Immature natural killer cell (primary cell): ENCODE measurements around the gene ADAD2. TPM values are rescaled to one million over a fixed set of nuclear protein-coding genes. Genes with fewer than 3 reads are reported as not detected.

Source experiments
- DNase-seq, 3 donors: peaks; one replicate each; pipeline ENCODE4 v3.0.0; 2022; ENCODE audit warnings: mixed read lengths in 1 of 3
- H3K27ac Mint-ChIP-seq, 6 donors: one replicate each; pipeline ENCODE4 v1.8.0; 2020; ENCODE audit warnings: mixed read lengths in 6 of 6, mild to moderate bottlenecking in 5 of 6, inconsistent platforms in 4 of 6, moderate library complexity in 3 of 6
- H3K27me3 Mint-ChIP-seq, 3 donors: one replicate each; pipeline ENCODE4 v1.8.0; 2020 to 2021; ENCODE audit warnings: low read depth in 3 of 3, mild to moderate bottlenecking in 3 of 3, mixed read lengths in 3 of 3, moderate library complexity in 3 of 3, inconsistent platforms in 1 of 3
- H3K36me3 Mint-ChIP-seq, 3 donors: one replicate each; pipeline ENCODE4 v1.8.0; 2020; ENCODE audit warnings: mixed read lengths in 3 of 3, inconsistent platforms in 2 of 3, mild to moderate bottlenecking in 2 of 3
- H3K4me1 Mint-ChIP-seq, 2 donors: one replicate each; pipeline ENCODE4 v1.8.0; 2020; ENCODE audit warnings: inconsistent platforms in 2 of 2, mild to moderate bottlenecking in 2 of 2, mixed read lengths in 2 of 2, moderate library complexity in 1 of 2
- H3K4me3 Mint-ChIP-seq, 5 donors: one replicate each; pipeline ENCODE4 v1.8.0; 2020; ENCODE audit warnings: mild to moderate bottlenecking in 5 of 5, mixed read lengths in 5 of 5, inconsistent platforms in 3 of 5, moderate library complexity in 3 of 5
- H3K9me3 Mint-ChIP-seq, 6 donors: one replicate each; pipeline ENCODE4 v1.8.0; 2020; ENCODE audit warnings: mild to moderate bottlenecking in 6 of 6, mixed read lengths in 6 of 6, inconsistent platforms in 4 of 6, moderate library complexity in 3 of 6
- polyA plus RNA-seq, 3 donors: library from polyadenylated mRNA; unstranded; fragments of 300-500 nt; fragmentation: Illumina TruSeq; gene quantifications; one replicate each; pipeline ENCODE4 v1.2.3, GENCODE V29; 2021

The ADAD2 gene
- under 1 TPM in 1 of 3 donors, not detected in 2; 0.46 TPM for polyA plus RNA-seq

GRCh38 chr16:84190731-84191388, at the start of gene ADAD2:
ADAD2 (plus strand) TSS chr16:84191157; CDS start chr16:84191231, 74 bp downstream.
- Mint-ChIP-seq H3K27me3 (peaks cover 2 to 3% (median 2%) of the 10 kb centered on the region in 3 donors), H3K36me3 (no peaks in the 10 kb centered on the region), H3K9me3 (no peaks in the 10 kb centered on the region), H3K27ac (no peak within 1 kb of the TSS), H3K4me3 (no peak within 1 kb of the TSS), H3K4me1 (peaks cover 16 to 24% of the 10 kb centered on the region in 2 donors)
- no peak for DNase-seq

- Mint-ChIP-seq H3K27ac (no peak overlapping the region), H3K36me3 (no peaks in the 10 kb centered on the region)
Measured at GRCh38 chr16:84143081-84143480, 47.9 kb upstream of the ADAD2 start.

GRCh38 chr16:84143784-84144199, 47.2 kb upstream of the ADAD2 start:
- Mint-ChIP-seq H3K27me3 (peaks cover 0 to 3% (median 2%) of the 10 kb centered on the region in 3 donors), H3K27ac (peak overlapping the region in 5 of 6 donors; percentile 73 to 90 (median 82)), H3K4me3 (peak overlapping the region; percentile 90 to 96 (median 94)), H3K4me1 (peaks cover 10 to 23% of the 10 kb centered on the region in 2 donors), H3K36me3 (no peaks in the 10 kb centered on the region), H3K9me3 (no peaks in the 10 kb centered on the region)
- DNase-seq = no peak

More at GRCh38 chr16:84143081-84143480, 47.9 kb upstream of the ADAD2 start:
- DNase-seq = no peak
- Mint-ChIP-seq H3K4me1 (peaks cover 10 to 26% of the 10 kb centered on the region in 2 donors), H3K27me3 (peaks cover 0 to 3% (median 2%) of the 10 kb centered on the region in 3 donors), H3K4me3 (peak overlapping the region in 4 of 5 donors; percentile 26 to 95 (median 54)), H3K9me3 (no peaks in the 10 kb centered on the region)

GRCh38 chr16:84144209-84144858, 46.6 kb upstream of the ADAD2 start:
- Mint-ChIP-seq H3K4me1 (peaks cover 8 to 19% of the 10 kb centered on the region in 2 donors), H3K4me3 (peak overlapping the region; percentile 90 to 96 (median 94)), H3K36me3 (no peaks in the 10 kb centered on the region), H3K9me3 (no peaks in the 10 kb centered on the region), H3K27ac (peak overlapping the region; percentile 73 to 94 (median 84)), H3K27me3 (peaks cover 0 to 3% (median 2%) of the 10 kb centered on the region in 3 donors)
- DNase-seq = peak; percentile 22 to 47 (median 31)

- Mint-ChIP-seq H3K4me1 (peaks cover 8 to 19% of the 10 kb centered on the region in 2 donors), H3K27me3 (peaks cover 2 to 3% (median 3%) of the 10 kb centered on the region in 3 donors), H3K27ac (peak within 1 kb of the TSS; percentile 73 to 94 (median 84)), H3K9me3 (no peaks in the 10 kb centered on the region), H3K4me3 (peak within 1 kb of the TSS; percentile 90 to 96 (median 94)), H3K36me3 (no peaks in the 10 kb centered on the region)
- DNase-seq = peak; percentile 93 to 95 (median 95)
Measured at GRCh38 chr16:84144859-84145639, 45.9 kb upstream of the ADAD2 start, which contains the start of the genes DNAAF1 and HSDL1. DNAAF1 (plus strand) TSS chr16:84145308; CDS start chr16:84145441, 133 bp downstream. HSDL1 (minus strand) TSS chr16:84145177; CDS start chr16:84131321, 13,856 bp downstream.

- Mint-ChIP-seq H3K36me3 (no peaks in the 10 kb centered on the region), H3K9me3 (peaks cover 0 to 1% (median 0%) of the 10 kb centered on the region in 6 donors), H3K4me3 (no peak overlapping the region), H3K27me3 (peaks cover under 1 to 5% (median 5%) of the 10 kb centered on the region in 3 donors), H3K27ac (no peak overlapping the region), H3K4me1 (peaks cover 0 to 2% of the 10 kb centered on the region in 2 donors)
- DNase-seq = no peak
Measured at GRCh38 chr16:84150926-84151325, 40.0 kb upstream of the ADAD2 start.

GRCh38 chr16:84153660-84154214, 37.2 kb upstream of the ADAD2 start:
- Mint-ChIP-seq H3K36me3 (no peaks in the 10 kb centered on the region), H3K9me3 (peaks cover 0 to 1% (median 0%) of the 10 kb centered on the region in 6 donors), H3K4me1 (no peaks in the 10 kb centered on the region), H3K4me3 (no peak overlapping the region), H3K27me3 (peaks cover 0 to 11% (median 3%) of the 10 kb centered on the region in 3 donors), H3K27ac (no peak overlapping the region)
- DNase-seq = no peak

- no peak for DNase-seq
- peaks cover 0 to 10% (median 9%) of the 10 kb centered on the region in 3 donors for H3K27me3 Mint-ChIP-seq
- no peaks in the 10 kb centered on the region for H3K4me1 Mint-ChIP-seq
Measured at GRCh38 chr16:84155226-84155625, 35.7 kb upstream of the ADAD2 start.

GRCh38 chr16:84155771-84156170, 35.2 kb upstream of the ADAD2 start:
- H3K9me3 Mint-ChIP-seq = peaks cover 0 to 1% (median 0%) of the 10 kb centered on the region in 6 donors
- peak overlapping the region in 1 of 6 donors; percentile 52 for H3K27ac Mint-ChIP-seq
- H3K4me1 Mint-ChIP-seq = no peaks in the 10 kb centered on the region
- H3K4me3 Mint-ChIP-seq = no peak overlapping the region
- no peaks in the 10 kb centered on the region for H3K36me3 Mint-ChIP-seq
- no peak for DNase-seq
- peaks cover 0 to 12% (median 9%) of the 10 kb centered on the region in 3 donors for H3K27me3 Mint-ChIP-seq

More at GRCh38 chr16:84155226-84155625, 35.7 kb upstream of the ADAD2 start:
- Mint-ChIP-seq H3K4me3 (no peak overlapping the region), H3K9me3 (peaks cover 0 to 1% (median 0%) of the 10 kb centered on the region in 6 donors), H3K36me3 (no peaks in the 10 kb centered on the region), H3K27ac (no peak overlapping the region)

GRCh38 chr16:84156342-84156784, 34.6 kb upstream of the ADAD2 start:
- Mint-ChIP-seq H3K9me3 (peaks cover 0 to 1% (median 0%) of the 10 kb centered on the region in 6 donors), H3K36me3 (no peaks in the 10 kb centered on the region)

GRCh38 chr16:84159007-84159406, 31.9 kb upstream of the ADAD2 start:
- H3K4me1 Mint-ChIP-seq = no peaks in the 10 kb centered on the region
- peaks cover 0 to 15% (median 11%) of the 10 kb centered on the region in 3 donors for H3K27me3 Mint-ChIP-seq
- no peaks in the 10 kb centered on the region for H3K36me3 Mint-ChIP-seq
- DNase-seq = no peak
- no peak overlapping the region for H3K4me3 Mint-ChIP-seq
- H3K9me3 Mint-ChIP-seq = peaks cover 0 to 2% (median 0%) of the 10 kb centered on the region in 6 donors
- no peak overlapping the region for H3K27ac Mint-ChIP-seq

More at GRCh38 chr16:84156342-84156784, 34.6 kb upstream of the ADAD2 start:
- no peak for DNase-seq
- Mint-ChIP-seq H3K27ac (no peak overlapping the region), H3K4me3 (no peak overlapping the region), H3K27me3 (peaks cover 0 to 12% (median 9%) of the 10 kb centered on the region in 3 donors), H3K4me1 (no peaks in the 10 kb centered on the region)

GRCh38 chr16:84159800-84160199, 31.2 kb upstream of the ADAD2 start:
- peaks cover 0 to 2% (median 0%) of the 10 kb centered on the region in 6 donors for H3K9me3 Mint-ChIP-seq
- H3K27me3 Mint-ChIP-seq = peaks cover 0 to 15% (median 13%) of the 10 kb centered on the region in 3 donors
- no peaks in the 10 kb centered on the region for H3K4me1 Mint-ChIP-seq
- H3K36me3 Mint-ChIP-seq = no peaks in the 10 kb centered on the region
- H3K27ac Mint-ChIP-seq = no peak overlapping the region
- no peak overlapping the region for H3K4me3 Mint-ChIP-seq
- DNase-seq = no peak

- H3K27me3 Mint-ChIP-seq = peaks cover 0 to 17% (median 11%) of the 10 kb centered on the region in 3 donors
- no peak for DNase-seq
- H3K27ac Mint-ChIP-seq = no peak overlapping the region
- no peaks in the 10 kb centered on the region for H3K36me3 Mint-ChIP-seq
- peaks cover 0 to 2% (median 0%) of the 10 kb centered on the region in 6 donors for H3K9me3 Mint-ChIP-seq
- H3K4me3 Mint-ChIP-seq = no peak overlapping the region
- H3K4me1 Mint-ChIP-seq = no peaks in the 10 kb centered on the region
Measured at GRCh38 chr16:84161037-84161436, 29.9 kb upstream of the ADAD2 start.
